ENCODE results near the gene CSNK1G1.
A peak's percentile ranks its signal among the peaks of the same experiment; 100 is the strongest.

The CSNK1G1 gene

DNA sequence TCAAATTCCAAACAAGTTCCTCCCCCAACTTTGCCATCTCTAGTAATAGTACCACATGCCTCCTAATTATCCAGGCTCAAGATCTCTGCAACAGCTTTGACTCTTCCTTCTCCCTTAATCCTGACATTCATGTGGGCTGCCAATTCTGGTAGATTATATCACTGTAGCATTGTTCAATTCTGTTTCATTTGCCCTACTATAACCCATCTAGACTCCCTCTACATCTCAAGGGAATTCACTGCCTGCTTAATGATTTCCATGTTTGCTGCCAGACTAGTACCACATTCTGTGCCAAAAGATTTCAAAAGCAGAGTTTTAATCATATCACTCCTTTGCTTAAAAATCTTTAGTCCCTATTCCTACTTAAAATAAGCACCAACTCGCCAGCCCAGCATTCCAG lies 158.5 kb downstream of the CSNK1G1 start:
- Mint-ChIP-seq H3K27ac (no peak overlapping the region), H3K9me3 (no peaks in the 10 kb centered on the region), H3K4me3 (no peak overlapping the region), H3K27me3 (no peaks in the 10 kb centered on the region), H3K36me3 (ENCODE audit: low read depth) (peaks cover 91% of the 10 kb centered on the region), H3K4me1 (ENCODE audit: low read depth) (no peaks in the 10 kb centered on the region)
- intact Hi-C loops (cut with micrococcal nuclease): no loop called here

DNA sequence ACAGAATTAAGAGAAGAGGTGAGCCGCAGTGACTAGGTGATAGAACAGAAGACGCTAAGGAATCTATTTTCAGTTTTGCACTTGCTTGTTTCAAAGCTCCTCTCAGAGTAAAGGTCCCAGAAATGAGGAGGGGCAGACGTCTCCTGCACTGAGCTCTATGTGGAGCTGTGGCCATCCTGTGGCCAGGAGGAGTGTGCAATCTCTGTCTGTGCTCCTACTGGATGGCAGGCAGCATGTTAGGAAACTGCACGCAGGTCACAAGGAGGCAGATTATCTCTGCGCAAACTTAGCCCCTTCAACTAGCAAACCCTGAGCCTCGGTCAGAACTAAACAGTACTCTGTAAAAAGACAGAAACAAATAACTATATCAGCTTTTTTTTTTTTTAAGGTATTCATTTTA lies 162.0 kb downstream of the CSNK1G1 start:
- no peaks in the 10 kb centered on the region for H3K27me3 Mint-ChIP-seq
- H3K36me3 Mint-ChIP-seq (ENCODE audit: low read depth): peaks cover 73% of the 10 kb centered on the region
- no peaks in the 10 kb centered on the region for H3K4me1 Mint-ChIP-seq (ENCODE audit: low read depth)
- H3K4me3 Mint-ChIP-seq: no peak overlapping the region
- no peak overlapping the region for H3K27ac Mint-ChIP-seq
- intact Hi-C loops (cut with micrococcal nuclease): no loop called here
- no peaks in the 10 kb centered on the region for H3K9me3 Mint-ChIP-seq

DNA sequence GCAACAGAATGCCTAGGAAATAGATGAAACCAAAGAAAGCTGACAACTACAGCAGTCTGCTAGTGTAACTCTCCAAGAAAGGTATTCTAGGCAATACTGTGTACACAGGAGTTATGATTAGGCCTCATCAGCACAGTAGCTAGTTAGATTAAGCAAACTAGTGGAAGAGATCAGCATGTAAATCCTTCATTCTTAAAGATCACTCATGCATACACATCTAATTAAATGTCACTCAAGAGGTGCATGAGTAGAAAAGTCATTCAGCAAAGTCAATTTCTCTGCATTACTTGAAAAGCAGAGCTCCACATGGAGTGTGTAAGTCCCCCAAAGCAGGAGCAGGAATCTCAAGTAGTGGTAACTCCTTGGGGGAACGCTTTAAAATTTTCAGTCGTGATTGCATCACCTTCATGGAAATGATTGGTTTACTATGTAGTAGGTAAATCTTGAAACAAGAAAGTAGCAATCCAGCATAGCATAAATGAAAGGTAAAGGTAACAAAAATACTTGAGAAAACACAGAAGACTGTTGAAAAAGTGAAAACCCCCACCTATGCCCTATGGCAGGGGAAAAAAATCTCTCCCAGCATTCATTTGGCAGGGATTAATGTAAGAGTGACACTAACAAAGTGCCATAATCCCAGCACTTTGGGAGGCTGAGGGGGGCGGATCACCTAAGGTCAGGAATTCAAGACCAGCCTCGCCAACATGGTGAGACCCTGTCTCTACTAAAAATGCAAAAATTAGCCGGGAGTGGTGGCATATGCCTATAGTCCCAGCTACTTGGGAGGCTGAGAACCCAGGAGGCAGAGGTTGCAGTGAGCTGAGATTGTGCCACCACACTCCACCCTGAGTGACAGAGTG lies 163.8 kb downstream of the CSNK1G1 start:
- H3K9me3 Mint-ChIP-seq: no peaks in the 10 kb centered on the region
- H3K4me1 Mint-ChIP-seq (ENCODE audit: low read depth): no peaks in the 10 kb centered on the region
- intact Hi-C loops (cut with micrococcal nuclease): no loop called here
- H3K4me3 Mint-ChIP-seq: no peak overlapping the region
- no peak overlapping the region for H3K27ac Mint-ChIP-seq
- peaks cover 73% of the 10 kb centered on the region for H3K36me3 Mint-ChIP-seq (ENCODE audit: low read depth)
- H3K27me3 Mint-ChIP-seq: no peaks in the 10 kb centered on the region

DNA sequence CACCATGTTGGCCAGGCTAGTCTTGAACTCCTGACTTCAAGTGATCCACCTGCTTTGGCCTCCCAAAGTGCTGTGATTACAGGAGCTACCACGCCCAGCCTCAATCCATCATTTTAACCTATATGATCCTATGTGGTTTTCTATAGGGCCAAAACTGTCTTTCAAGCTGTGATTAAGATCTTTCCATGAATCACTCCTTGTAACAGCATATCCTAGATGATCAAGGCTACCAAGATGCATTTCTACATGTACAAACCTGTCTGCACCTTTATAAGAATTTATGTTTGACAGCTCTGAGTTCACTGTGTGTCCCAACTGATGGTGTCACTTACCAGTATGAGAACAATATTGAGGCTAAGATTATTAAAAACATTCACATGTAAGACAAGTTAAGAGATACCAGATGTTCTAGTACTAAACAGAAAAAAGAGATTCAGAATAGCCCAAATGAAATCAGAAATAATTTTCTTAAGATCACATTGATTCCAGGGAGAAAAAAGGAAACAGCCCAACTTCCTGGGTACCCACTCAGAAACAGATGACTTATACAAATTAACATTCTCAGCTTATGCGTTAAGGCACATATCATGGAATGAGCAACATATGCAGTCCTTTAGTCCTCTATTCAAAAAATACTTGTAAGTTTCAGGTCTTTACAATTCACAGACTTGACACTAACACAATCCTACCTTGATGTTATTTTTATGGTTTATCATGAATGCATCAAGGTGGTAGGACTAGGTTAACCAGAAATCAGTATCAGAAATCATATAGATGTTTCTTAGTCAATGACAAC lies 168.4 kb downstream of the CSNK1G1 start:
- Mint-ChIP-seq H3K4me3 (no peak overlapping the region), H3K36me3 (ENCODE audit: low read depth) (peaks cover 53% of the 10 kb centered on the region), H3K4me1 (ENCODE audit: low read depth) (no peaks in the 10 kb centered on the region), H3K27me3 (no peaks in the 10 kb centered on the region), H3K27ac (no peak overlapping the region), H3K9me3 (no peaks in the 10 kb centered on the region)
- intact Hi-C loops (cut with micrococcal nuclease): no loop called here

DNA sequence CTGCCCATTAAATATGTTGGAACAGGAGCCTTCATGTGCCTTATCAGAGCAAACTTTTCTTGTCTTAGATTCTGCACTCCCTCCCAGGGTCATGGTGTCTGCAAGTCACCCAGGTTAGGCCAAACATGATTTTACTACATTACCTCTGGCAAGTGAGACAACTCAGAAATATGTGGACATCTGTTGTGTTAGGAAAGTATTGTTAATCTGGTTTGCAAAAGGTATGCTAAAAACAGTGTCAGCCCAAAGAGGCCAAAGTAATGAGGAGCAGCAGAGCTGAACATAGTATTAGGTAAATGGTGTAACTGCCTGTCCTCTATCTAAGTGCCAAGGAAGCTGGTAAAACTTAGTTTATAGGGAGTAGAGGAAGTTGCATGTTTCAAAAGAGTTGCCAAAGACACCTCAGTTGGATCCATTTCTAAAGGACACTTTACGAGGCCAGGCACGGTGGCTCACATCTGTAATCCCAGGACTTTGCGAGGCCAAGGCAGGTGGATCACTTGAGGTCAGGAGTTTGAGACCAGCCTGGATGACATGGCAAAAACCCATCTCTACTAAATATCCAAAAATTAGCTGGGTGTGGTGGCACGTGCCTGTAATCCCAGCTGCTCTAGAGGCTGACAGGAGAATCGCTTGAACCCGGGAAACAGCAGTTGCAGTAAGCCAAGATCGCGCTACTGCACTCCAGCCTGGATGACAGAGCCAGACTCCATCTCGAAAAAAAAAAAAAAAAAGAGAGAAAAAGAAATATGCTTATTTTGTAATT lies 170.6 kb downstream of the CSNK1G1 start:
- no peaks in the 10 kb centered on the region for H3K27me3 Mint-ChIP-seq

DNA sequence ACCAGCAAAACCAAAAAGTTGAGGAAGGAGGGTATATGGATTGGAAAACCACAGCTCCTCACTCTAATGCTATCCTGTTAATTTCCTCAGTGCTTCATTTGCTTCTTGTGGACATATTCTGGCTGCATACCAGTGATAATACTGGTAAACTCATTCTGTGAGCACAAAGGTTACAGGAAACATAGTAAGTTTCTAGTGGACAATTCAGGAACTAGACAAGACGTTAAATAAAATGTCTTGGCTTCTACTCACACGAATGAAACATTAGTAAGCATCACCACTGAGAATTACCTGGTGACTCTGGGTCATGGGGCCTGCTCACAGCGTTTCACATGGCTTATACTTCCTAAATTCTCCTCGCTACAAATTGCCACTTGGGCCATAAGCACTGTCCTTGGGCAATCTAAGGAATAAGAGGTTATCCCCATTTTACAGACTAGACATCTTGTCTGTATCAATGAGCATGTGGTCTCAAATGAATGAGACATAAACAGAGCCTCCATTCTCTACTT lies 173.1 kb downstream of the CSNK1G1 start:
- Mint-ChIP-seq H3K4me1 (ENCODE audit: low read depth) (peaks cover 9% of the 10 kb centered on the region), H3K27me3 (no peaks in the 10 kb centered on the region), H3K27ac (no peak overlapping the region), H3K36me3 (ENCODE audit: low read depth) (peaks cover 51% of the 10 kb centered on the region), H3K9me3 (no peaks in the 10 kb centered on the region), H3K4me3 (no peak overlapping the region)
- intact Hi-C loops (cut with micrococcal nuclease): no loop called here

More for the DNA sequence above, 170.6 kb downstream of the CSNK1G1 start:
- Mint-ChIP-seq H3K4me1 (ENCODE audit: low read depth) (peaks cover 9% of the 10 kb centered on the region), H3K27ac (no peak overlapping the region), H3K9me3 (no peaks in the 10 kb centered on the region), H3K36me3 (ENCODE audit: low read depth) (peaks cover 47% of the 10 kb centered on the region), H3K4me3 (no peak overlapping the region)
- intact Hi-C loops (cut with micrococcal nuclease): no loop called here

DNA sequence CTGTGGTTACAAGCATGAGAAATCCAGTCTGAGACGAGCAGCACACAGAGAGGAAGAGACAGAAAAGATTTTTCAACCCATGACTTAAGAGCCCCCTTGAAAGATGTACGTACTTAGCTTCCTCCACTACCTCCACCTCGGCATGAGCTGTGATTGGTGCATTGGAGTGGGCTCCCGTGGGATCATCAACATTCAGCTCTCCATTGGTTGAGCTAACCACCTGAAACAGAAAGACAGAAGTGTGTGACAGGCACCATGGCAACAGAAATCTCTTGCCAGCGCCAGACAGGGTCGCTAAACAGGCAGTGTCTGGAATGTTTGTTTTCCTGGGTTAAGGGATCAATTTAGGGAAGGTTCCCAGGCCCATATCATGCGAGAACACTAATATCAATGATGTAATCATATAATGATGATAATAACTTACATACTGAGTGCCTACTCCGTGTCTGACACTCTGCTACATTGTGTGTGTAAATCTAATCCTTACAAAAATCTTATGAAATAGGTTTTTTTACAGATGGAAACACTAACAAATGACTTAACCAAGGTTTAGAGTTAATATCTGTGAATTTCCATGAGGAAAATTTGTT lies 175.6 kb downstream of the CSNK1G1 start:
- intact Hi-C loops (cut with micrococcal nuclease): no loop called here
- H3K27me3 Mint-ChIP-seq: no peaks in the 10 kb centered on the region
- H3K4me3 Mint-ChIP-seq: no peak overlapping the region
- peaks cover 9% of the 10 kb centered on the region for H3K4me1 Mint-ChIP-seq (ENCODE audit: low read depth)
- H3K36me3 Mint-ChIP-seq (ENCODE audit: low read depth): peaks cover 46% of the 10 kb centered on the region
- H3K9me3 Mint-ChIP-seq: no peaks in the 10 kb centered on the region
- no peak overlapping the region for H3K27ac Mint-ChIP-seq

DNA sequence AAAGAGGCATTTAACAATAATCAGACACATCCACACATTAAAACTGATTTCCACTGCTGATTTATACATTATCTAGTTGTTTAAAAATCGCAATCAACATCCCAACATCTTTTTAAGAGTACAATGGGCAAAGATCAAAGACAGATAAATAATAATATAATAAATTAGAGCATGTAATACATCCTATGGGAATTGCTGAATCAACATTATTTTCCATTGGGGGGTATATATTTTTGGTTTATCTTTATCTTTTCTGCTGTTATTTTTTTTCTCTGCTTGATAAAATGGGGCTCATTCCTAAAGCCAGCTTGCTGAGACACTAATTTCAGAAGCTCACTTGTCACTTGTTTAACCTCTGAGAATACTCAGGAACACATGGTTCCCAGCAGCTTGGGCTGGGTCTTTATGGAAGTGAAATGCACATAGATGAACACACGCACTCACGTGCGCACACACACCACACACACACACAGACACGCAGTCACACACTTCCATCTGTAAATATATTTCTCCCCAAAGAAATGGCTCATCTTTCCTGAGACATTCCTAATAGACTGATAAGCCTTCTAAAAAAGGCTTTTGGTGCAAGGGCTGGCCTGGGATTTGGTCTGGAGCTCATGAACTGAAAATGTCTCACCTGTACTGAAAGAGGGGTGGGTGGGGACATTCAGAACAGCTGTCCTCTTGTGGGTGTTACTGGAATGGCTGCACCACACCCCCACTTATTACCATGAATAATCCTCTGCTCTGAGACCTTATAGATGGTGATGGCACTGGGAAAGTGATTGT lies 189.7 kb downstream of the CSNK1G1 start:
- Mint-ChIP-seq H3K9me3 (no peaks in the 10 kb centered on the region), H3K4me3 (no peak overlapping the region)

DNA sequence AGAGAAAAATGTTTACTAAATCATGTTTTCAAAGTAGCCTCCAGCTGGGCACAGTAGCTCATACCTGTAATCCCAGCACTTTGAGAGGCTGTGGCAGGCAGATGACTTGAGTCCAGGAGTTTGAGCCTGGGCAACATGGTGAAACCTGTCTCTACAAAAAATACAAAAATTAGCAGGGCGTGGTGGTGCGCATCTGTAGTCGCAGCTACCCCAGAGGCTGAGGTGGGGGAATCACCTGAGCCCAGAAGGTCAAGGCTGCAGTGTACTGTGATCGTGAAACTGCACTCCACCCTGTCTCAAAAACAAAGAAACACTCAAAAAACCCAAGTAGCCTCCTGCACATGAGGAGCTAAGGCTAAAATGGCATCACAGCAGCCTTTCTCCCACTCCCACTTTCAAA lies 191.5 kb downstream of the CSNK1G1 start:
- H3K4me3 Mint-ChIP-seq: no peak overlapping the region
- peaks cover 39% of the 10 kb centered on the region for H3K4me1 Mint-ChIP-seq (ENCODE audit: low read depth)
- no peaks in the 10 kb centered on the region for H3K27me3 Mint-ChIP-seq
- intact Hi-C loops (cut with micrococcal nuclease): loop anchor here (5.0 kb wide), 1 partner anchor 223 kb away; the partner anchor contains the start of gene TRIP4
- H3K27ac Mint-ChIP-seq: peak overlapping the region; percentile 97
- peaks cover 39% of the 10 kb centered on the region for H3K36me3 Mint-ChIP-seq (ENCODE audit: low read depth)
- H3K9me3 Mint-ChIP-seq: no peaks in the 10 kb centered on the region

More for the DNA sequence above, 189.7 kb downstream of the CSNK1G1 start:
- Mint-ChIP-seq H3K36me3 (ENCODE audit: low read depth) (peaks cover 37% of the 10 kb centered on the region), H3K27me3 (no peaks in the 10 kb centered on the region), H3K4me1 (ENCODE audit: low read depth) (peaks cover 31% of the 10 kb centered on the region), H3K27ac (no peak overlapping the region)
- intact Hi-C loops (cut with micrococcal nuclease): no loop called here

DNA sequence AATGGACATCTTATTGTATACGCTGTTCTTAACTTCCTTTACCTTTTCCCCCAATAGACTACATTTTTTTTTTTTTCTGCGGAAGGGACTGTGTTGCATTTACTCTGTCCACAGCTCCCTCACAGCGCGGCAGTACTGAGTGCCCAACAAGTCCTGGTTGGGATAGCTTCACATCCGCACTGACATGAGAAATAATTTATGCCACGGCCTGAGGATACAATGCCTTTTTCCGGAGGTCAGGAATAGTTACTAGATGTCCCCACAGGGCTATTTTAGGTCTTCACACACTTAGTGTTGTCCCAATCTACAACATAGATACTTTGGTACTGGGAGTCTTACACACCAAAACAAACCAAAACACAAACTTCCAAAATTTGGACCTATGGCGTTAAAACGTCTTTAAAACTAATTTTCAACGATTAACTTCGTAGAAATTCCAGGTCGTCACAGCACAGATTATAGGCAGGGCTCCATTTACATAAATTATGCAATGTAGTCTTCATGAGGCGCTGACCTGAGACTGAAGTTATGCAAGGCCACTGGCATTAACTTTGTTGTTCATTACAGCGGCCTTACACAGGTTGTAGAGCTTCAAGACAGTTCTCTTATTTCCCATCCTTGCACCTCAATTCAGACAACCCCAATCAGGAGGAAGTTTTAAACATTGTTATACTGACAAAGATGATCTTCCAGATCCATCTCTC lies 192.2 kb downstream of the CSNK1G1 start:
- H3K4me1 Mint-ChIP-seq (ENCODE audit: low read depth): peaks cover 45% of the 10 kb centered on the region
- peak overlapping the region; percentile 84 for H3K4me3 Mint-ChIP-seq
- no peaks in the 10 kb centered on the region for H3K9me3 Mint-ChIP-seq
- intact Hi-C loops (cut with micrococcal nuclease): loop anchor here (5.0 kb wide), 1 partner anchor 223 kb away; the partner anchor contains the start of gene TRIP4
- H3K27me3 Mint-ChIP-seq: no peaks in the 10 kb centered on the region
- H3K36me3 Mint-ChIP-seq (ENCODE audit: low read depth): peaks cover 45% of the 10 kb centered on the region
- peak overlapping the region; percentile 97 for H3K27ac Mint-ChIP-seq

DNA sequence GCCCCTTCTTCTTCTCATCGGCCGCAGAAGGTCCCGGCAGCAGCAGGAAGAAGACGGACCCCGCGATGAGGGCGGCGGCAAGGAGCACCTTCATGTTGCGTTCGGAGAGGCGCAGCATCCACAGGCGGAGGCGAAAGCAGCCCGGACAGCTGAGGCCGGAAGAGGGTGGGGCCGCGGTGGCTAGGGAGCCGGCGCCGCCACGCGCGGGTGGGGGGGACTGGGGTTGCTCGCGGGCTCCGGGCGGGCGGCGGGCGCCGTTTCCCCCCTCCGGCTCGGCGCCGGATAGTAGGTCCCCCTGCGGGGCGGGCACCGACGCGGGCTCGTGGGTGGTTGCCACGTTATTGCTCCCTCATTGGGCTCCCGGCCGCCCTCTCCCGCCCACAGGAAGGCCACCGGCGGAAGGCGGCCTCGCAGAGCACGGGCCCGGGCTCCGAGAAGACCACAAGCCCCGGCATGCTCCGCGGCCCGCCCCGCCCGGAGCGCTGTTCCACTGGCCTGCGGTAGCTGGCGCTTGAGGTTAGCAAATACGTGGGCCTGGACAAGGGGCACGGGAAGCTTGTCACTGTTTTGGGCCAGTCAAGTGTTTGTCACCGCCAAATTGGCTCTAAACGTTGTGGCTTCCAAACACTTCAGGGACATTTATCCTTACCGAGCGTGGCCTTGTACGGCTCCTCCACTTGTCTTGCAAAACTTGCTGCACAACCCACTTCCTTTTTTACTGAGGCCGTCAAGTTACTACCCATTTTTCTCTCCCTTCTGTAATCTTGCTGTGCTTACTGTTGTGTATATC lies 192.9 kb downstream of the CSNK1G1 start, which contains the start of gene PPIB:
PPIB (minus strand) TSS at position 154 of the 790 bp plus-strand sequence; CDS start at position 118, 36 bp downstream.
- no peaks in the 10 kb centered on the region for H3K9me3 Mint-ChIP-seq
- no peaks in the 10 kb centered on the region for H3K27me3 Mint-ChIP-seq
- H3K36me3 Mint-ChIP-seq (ENCODE audit: low read depth): peaks cover 52% of the 10 kb centered on the region
- H3K27ac Mint-ChIP-seq: peak within 1 kb of the TSS; percentile 97
- intact Hi-C loops (cut with micrococcal nuclease): loop anchor here (5.0 kb wide), 1 partner anchor 224 kb away; the partner anchor contains the start of gene TRIP4
- peaks cover 53% of the 10 kb centered on the region for H3K4me1 Mint-ChIP-seq (ENCODE audit: low read depth)
- peak within 1 kb of the TSS; percentile 94 for H3K4me3 Mint-ChIP-seq

Data from dendritic cell treated with granulocyte-macrophage colony-stimulating factor and Interleukin-4, amounts not matched to agents 40 ng/mL and 50 ng/mL, for 4 days (primary cell).